Brain pericyte (primary cell): ENCODE results near the gene CLEC3A.
A peak's percentile ranks its signal among the peaks of the same experiment; 100 is the strongest.
"Not testable (repeated sequence)": the region's sequence is repeated elsewhere in the genome, so short reads cannot be mapped to it uniquely, and the experiment has no call there.

Experiments
- DNase-seq: peaks from one replicate; pipeline ENCODE4 v3.0.0-alpha.2; 2012; ENCODE audit warnings: low read depth, low spot score

CLEC3A gene, protein sequence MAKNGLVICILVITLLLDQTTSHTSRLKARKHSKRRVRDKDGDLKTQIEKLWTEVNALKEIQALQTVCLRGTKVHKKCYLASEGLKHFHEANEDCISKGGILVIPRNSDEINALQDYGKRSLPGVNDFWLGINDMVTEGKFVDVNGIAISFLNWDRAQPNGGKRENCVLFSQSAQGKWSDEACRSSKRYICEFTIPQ

DNA sequence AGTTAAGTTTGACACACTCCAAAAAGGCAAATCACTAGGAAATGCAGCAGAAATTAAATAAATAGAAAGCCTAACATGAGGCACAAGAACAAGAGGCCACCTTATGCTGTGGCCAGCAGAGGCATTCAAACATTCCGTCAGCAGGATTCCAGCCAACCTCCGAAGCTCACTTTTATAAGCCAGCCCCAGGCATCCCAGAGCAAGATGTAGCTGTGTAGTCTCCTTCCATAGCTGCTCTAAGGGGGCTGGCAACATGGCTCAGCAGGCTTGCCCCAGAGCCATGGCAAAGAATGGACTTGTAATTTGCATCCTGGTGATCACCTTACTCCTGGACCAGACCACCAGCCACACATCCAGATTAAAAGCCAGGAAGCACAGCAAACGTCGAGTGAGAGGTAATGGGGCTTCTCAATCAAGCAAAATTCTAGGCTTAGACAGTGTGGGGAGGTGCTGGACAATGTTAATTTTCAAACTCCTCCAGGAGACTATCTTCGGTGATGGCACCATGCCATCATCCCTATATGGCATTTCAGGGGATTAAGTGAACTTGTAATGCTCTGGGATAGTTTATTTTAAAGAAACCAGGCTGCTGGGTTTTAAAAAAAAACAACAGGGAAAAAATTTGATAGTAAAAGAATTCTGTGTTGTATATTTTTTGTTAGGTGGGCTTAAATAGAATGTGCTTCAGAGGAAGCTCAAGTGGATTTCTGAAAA is at the start of gene CLEC3A:
Gene CLEC3A (plus strand): TSS at position 202 of the 714 bp plus-strand sequence. CDS start 79 bp downstream, at position 281.
- no peak for DNase-seq

DNA sequence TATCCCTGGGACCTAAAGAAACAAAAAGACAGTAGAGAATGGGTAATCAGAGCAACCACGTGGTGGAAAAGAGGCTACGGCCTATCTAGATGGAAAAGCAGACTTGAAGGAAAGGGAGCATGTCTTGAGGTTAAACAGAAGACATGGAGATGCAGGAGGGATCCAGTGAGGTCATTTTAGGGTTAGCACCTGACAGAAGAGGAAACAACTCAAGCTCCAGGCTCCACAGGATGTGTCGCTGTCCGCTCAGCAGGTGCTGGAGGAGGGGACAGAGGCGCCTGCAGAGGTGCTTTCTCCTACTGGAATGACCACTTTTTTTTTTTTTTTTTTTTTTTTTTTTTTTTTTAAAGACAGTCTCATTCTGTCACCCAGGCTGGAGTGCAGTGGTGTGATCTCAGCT is 47.5 kb upstream of the CLEC3A start:
- no peak for DNase-seq

DNA sequence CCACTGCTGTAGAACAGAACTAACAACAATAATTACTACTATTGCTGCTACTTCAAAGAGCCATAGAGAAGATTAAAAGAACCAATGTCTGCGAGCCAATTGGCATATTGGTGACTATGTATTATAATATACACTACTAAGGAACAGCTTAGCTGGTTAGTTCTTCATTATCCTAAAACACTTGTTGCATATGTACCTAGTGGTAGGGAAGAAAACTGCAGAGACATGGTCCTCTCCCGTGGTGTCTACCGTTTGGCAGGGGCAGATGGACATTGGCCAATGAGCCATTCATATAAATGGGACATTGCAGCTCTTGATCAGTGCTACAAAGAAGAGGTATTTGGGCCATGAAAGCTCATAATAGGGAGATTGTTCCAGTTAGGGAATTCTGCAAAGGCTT is 46.4 kb upstream of the CLEC3A start:
- no peak for DNase-seq

DNA sequence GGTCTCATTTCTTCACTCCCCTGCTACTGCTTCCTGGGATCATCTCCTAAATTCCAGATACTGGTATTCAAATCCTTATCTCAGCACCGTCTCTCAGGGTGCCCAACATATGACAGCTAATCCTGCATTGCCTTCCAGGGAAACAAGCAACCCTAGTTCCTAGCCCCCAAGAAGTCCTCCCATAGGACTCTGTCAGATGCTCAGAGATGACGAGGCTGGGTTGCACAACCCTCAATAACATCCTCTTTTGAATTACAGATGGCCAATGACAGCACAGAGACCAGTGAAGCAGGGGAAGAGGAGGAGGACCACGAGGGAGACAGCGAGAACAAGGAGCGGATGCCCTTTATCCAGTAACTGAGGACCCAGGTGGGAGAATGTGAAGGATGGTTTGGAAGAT is 45.0 kb upstream of the CLEC3A start:
- DNase-seq, result no peak

DNA sequence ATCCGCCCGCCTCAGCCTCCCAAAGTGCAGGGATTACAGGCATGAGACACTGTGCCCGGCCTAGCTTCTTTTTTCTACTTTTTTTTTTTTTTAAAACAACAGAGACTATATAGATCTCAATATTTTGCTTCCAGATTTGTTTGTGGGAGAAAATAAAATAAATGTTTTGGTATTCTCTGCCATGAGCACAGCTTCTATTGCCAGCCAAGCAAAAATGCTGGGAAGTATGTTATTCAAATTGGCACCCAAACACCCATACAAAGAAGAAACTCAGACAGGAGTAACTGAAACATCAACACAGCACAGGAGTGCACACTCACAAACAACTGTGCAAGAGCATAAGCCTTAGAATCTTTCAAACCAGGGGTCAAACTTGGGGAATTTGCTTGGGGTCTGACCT is 37.2 kb upstream of the CLEC3A start:
- DNase-seq, result no peak

DNA sequence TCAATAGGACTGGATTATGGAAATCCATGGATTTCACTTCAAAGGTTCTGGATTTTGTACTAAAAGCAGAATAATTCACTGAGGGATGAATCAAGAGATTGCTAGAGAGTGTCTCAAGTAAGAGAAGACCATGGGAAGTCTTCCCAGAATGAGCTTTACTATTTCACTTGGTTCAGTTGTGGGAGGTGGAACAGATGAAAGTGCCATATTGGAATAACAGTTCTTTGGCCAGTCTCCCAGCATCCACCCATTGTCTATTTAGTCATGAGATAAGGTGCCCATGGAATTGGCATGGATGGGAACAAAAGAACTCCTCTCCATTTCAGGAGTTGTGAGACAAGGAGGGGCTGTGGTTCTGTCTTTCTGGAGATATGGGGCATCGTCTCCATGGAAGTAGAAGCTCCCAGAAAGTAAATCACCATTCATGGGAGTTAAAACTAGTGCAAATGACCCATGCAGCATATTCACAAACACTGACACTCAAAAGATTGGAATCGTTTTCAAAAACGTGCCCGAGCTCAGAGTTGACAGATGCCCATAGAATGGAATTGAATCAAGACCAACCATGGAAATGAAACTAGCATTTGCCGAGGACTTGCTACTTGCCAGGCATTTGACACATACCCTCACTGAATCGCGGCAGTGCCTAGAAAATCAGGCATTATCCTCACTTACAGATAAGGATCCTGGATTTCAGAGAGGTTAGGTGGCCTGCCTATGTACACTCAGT is 36.2 kb upstream of the CLEC3A start:
- DNase-seq, result no peak

DNA sequence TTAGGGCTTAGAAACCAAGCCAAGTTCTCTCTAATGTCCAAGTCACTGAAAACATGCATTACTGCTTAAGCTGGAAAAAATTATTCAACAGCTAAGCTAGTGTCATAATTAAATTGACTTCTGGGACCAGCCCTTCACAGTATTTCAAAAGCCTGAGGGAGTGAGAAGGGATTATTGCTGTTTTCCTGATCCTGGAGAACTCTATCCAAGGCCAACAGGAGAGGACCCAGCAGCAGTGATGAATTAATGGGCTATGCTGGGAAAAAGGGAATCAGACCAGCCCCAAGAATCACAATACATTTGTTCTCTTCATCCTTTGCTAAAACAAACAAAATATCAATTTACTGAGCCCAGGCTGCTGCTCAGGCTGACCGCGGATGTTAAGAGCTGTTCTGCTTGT is 34.5 kb upstream of the CLEC3A start:
- DNase-seq, result no peak

DNA sequence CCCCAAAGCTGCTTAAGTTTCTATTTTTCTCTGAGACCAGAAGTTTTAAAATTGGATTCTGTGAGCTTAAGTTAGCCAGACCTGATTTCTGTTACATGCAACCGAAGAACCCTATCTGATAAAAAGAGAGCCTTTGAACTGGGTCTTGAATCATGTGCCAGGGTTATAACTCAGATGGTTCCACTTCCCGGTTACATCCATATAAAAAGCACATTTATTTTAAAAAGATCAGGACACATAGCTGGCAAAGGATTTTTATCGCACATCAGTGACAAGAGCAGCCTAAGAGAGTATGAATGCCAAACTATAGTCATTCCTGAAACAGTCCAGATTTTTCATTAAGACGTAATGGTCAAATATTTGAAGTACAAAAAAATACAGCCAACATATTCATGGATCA is 32.5 kb upstream of the CLEC3A start:
- DNase-seq, result no peak

DNA sequence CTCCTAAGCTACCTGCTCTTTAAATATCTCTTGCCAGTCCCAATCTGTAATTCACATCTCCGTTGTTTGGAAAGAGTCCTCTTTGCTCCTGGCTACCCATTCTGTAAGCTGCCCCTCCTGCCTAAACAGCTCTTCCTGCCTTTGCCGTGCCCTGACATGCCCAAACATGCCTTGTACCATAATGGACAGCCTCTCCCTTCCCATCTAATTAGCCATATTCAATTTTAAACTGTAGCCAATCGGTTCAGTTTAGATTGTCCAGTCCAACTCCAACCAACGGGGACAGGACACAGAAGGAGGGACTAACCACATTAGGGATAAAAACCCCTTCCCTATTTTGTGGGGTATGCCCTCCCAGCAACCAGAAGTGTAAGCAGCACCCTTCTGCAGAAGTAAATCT is 30.6 kb upstream of the CLEC3A start:
- DNase-seq, result no peak

DNA sequence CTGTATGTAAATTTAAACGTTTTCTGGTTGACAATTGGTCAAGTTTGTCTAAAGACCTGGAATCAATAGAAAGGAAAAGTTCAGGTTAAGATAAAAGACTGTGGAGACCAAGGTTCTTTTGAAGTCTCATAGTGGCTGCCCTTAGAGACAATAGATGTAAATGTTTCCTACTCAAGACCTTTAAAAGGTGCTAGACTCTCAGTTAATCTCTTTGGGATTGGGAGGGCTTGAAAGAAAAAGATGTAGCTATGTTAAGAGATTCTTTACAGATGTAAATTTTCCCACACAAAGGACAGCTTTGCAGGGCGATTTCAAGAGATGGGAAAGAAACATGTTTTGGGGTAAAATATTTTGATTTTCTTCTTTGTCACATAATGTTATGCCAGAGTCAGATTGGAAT is 30.0 kb upstream of the CLEC3A start:
- not testable (repeated sequence) for DNase-seq

DNA sequence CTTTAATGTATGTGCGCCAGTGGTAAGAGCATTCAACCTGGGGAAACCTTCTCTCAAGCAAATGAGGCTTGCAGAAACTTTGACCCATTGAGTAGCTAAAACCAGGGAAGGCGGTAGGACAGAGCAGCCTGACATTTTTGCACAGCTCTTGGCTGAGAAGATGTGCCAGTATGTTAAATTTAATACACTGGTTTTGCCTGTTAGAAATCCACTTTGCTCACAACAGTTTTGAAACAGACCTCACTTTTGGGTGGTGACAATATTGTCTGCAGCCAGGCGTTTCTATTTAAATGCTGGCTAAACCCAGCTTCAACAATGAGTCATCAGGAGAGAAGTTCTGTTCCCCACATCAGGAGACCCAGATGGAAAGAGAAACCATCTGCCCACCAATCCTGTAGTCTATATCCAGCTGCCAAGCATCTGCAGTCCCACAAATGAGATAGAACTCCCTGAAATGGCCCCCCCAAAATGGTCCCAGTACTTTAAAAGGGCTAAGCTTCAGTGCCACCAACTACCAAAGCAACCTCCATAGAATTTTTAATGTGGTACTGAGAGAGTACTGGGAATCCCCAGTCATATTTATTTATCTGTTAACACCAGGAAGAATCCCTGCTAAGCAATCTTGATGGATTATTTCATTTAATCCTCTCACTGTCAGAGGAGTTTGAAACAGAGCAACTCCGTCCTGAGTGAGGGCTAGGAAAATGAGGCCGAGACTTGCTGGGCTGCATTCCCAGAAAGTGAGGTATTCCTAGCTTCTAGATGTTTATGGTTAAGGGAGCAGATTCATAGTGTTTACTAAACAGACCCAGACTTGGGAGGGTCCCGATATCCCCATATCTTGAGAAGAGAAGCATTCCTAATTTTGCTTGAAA is 29.0 kb upstream of the CLEC3A start:
- no peak for DNase-seq

DNA sequence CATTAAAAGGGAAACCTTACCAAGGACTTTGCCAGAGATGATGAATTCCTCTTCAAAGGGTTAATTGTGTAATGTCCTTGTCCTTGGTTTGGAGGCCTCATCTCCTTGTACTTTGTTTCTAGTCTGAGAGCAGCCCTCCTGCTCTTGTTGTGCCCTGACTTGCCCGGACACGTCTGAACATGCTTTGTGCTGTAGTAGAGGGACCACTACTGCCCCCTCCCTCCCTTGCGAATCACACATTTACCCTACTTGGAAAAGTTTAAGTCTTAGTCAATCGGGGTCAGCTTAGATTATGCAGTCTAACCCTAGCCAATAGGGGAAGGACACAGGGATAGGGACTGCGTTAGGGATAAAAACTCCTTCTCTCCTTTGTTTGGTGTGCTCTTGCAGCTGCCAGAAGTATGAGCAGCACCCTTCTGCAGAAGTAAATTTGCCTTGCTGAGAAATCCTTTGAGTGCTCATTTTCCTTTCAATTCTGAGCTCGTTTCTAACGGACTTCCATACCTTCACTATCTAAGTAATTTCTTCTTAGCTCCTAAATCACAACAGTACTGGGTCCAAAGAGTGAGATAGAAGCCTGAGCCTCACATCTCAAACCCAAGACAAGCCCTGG is 26.4 kb upstream of the CLEC3A start:
- no peak for DNase-seq

DNA sequence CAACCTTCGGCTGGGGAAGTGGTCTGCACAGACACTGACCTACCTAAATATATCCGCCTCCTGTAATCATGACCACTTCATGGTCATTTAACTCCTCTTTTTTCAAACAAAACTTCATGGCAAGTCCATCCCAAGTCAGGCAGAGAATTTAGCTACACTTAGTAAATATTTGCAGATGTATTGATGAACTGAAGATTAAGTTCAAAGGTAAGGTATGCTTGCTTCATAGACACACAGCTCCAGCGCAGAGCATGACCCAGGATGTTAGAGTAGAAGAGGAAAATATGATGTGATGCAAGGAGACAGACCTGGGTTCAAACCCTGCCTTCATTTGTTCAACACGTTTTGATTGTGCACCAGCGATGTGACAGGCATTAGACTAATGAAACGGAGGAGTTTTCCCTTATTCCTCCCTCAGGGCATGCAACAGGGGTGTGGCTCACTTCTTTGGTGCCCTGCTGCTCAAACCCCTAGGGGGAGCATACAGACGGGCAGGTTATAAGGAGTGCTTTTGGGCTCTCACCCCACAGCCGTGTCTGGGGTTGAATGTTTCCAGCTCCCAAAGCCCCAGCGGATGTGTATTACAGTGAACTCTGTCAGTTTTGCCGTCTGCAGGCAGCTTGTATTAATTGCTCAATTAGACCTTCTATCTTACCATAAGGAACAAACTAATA is 23.9 kb upstream of the CLEC3A start:
- no peak for DNase-seq

DNA sequence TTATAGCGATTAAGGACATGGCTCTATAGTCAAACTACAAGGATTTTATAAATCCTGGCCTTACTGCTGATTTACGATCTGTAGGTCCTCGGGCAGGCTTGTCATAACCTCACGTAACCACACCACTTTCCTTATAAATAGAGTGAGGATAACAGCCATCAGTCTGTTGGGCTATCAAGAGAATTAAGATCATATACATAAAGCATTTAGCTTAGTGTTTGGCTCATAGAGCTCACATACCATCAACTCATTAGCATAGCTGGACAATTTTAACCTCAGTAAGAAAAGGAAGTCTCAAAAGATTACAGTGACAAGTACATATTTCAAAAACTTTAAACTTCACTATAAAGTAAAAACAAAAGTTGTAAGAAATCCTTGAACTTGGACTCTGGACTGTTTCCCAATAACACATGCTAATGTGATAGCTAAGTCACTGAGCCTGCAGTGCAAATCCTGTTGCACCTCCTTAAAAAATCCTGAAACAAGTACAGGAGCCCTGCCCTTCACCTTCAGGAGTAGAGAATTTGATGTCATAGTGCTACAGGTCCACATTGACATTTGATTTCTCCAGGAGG is 20.8 kb upstream of the CLEC3A start:
- no peak for DNase-seq

DNA sequence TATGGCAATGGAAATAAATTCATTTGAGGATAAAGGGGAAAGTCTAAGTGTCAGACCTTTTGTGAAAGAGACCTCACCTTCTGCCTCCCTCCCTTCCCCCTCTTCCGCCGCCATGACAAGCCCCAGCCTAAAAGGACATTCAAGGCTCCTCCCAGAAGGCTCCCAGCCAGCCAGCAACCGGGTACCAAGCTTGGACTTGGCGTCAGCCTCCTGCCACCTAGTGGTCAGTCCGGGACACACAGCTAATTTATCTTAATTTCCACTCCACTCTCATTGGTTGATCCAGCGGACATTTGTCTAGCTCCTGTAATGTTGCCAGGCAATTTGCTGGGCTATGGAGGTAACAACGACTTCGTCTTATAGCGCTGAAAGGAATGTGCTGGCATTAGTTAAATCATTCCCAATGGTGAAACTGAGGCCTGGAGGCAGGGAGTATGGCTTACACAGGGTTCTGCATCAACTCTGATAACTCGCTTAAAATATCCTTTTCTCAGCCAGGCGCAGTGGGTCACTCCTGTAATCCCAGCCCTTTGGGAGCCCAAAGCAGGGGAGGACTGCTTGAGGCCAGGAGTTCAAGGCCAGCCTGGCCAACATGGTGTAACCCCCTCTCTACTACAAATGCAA is 19.3 kb upstream of the CLEC3A start:
- peak; percentile 27 for DNase-seq

DNA sequence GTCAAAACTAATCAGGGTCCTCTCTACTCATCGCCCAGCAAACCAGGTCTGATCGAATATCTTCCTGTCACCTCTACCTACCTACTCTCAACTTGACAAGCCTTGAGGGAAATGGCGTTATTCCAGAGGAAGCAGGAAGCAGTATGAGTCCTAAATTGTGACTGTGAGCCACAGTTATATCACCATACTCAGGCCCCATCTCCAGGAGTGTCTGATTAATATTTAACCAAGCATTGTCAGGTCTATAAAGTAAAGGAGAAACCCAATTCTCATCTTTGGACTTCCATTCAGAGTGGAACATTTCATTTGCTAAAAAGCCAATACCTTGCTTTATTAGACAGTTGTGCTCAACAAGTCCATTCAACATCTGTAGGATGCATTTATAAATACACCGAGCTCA is 17.8 kb upstream of the CLEC3A start:
- DNase-seq, result no peak

DNA sequence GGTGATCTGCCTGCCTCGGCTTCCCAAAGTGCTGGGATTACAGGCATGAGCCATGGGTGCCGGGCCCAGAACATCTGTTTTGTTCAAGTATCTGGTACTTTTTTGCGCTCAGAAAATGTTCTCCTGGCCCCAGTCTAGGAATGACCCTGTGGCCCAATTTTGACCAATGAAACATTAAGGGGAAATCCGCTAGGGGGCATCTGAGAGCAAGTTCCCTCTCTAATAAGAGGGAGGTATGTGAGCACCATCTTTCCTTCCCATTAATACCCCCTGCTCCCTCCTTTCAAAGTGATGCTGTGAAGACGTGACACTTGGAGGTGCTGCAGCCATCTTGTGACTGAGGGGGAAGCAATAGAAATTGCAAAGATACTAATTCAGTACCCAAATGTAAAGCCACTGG is 16.5 kb upstream of the CLEC3A start:
- DNase-seq, result no peak

DNA sequence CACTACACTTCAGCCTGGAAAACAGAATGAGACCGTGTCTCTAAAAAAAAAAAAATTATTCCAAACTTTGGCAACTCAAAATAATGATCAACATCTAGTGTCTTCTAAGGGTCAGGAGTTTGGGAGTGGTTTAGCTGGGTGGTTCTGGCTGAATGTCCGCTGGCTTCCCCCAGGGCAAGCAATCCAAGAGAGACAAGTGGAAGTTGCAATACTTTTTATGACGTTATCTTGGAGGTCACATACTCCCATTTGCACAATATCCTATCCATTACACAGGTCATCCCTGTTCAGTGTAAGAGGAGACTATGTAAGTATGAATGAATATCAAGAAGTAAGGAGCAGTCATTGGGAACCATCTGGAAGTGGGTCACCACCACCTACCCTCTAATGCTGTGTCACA is 15.2 kb upstream of the CLEC3A start:
- DNase-seq, result no peak

DNA sequence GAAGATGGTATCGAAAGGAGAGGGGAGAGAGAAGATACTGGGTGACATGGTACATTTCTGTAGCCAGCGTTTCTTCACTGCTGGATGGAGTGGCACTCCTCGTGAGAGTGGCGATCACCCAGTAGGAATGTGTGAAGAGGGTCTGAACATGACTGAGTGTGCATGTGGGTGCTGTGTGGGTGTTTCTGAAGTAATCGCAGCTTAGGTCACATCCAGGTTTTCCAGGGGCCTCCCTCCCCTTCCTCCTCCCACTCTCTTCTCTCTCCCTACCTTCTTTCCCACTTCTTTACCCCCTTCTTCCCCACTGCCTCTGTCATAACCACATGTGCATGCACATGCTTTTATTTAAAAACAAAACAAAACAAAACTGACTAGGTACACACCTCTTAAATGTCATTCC is 1.8 kb downstream of the CLEC3A start:
- DNase-seq, result no peak

DNA sequence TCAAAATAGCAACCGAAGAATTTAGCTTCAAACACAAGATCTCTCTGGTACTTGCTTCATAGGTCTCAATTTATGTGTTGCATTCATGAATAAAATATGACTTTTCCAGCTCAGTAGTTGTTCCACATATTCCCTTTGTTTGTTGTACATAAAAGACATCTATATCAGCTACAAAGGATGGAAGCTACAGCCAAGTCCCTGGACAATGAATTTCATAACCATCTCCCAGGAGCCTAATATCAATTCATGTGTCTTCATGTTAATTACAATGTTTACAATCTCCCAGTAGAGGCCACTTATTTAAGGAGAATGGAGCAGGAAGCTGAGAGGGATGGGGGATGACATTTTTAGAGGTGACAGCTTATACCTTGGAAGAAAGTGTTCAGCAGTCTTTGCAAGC is 3.3 kb downstream of the CLEC3A start:
- DNase-seq, result no peak
